LNCaP clone FGC (cell line): ENCODE results near the gene KRTAP21-3.

Experiments
- DNase-seq: peaks from one replicate; pipeline ENCODE4 v3.0.0-alpha.2; 2011; ENCODE audit warnings: low read depth
- H3K4me3 ChIP-seq: 2 replicates; pipeline ENCODE4 v1.5.1; 2011; ENCODE audit warnings: mild to moderate bottlenecking, low read depth, low read length, control low read depth
- CTCF ChIP-seq: IDR thresholded peaks from 2 replicates; pipeline ENCODE4 v1.5.1; 2012; ENCODE audit warnings: mild to moderate bottlenecking; ENCODE audit not compliant: control insufficient read depth, insufficient read depth; ENCODE audit errors: extremely low read depth

The KRTAP21-3 gene

GRCh38 chr21:30726726-30727125 is 8.1 kb upstream of the KRTAP21-3 start:
- H3K4me3 ChIP-seq = no peak overlapping the region
- no peak for DNase-seq
- TF ChIP-seq CTCF = no peak

GRCh38 chr21:30719401-30719800 is 824 bp upstream of the KRTAP21-3 start:
- no peak for TF ChIP-seq CTCF
- no peak for DNase-seq
- no peak overlapping the region for H3K4me3 ChIP-seq

GRCh38 chr21:30717105-30717504 is 1.5 kb downstream of the KRTAP21-3 start:
- no peak overlapping the region for H3K4me3 ChIP-seq
- TF ChIP-seq CTCF = no peak
- no peak for DNase-seq

- no peak for DNase-seq
- TF ChIP-seq CTCF = no peak
Observed at GRCh38 chr21:30714946-30715345, 3.6 kb downstream of the KRTAP21-3 start.

GRCh38 chr21:30714456-30714855 is 4.1 kb downstream of the KRTAP21-3 start:
- no peak for DNase-seq
- TF ChIP-seq CTCF = no peak
- H3K4me3 ChIP-seq = no peak overlapping the region

More at GRCh38 chr21:30714946-30715345, 3.6 kb downstream of the KRTAP21-3 start:
- no peak overlapping the region for H3K4me3 ChIP-seq

GRCh38 chr21:30713766-30714165 is 4.8 kb downstream of the KRTAP21-3 start:
- H3K4me3 ChIP-seq = no peak overlapping the region
- DNase-seq = no peak
- no peak for TF ChIP-seq CTCF

GRCh38 chr21:30710499-30710898 is 8.1 kb downstream of the KRTAP21-3 start:
- TF ChIP-seq CTCF = no peak
- no peak overlapping the region for H3K4me3 ChIP-seq
- no peak for DNase-seq
